Transverse colon (tissue), 3 donors: Measurements from ENCODE around the gene NANS.

ENCODE experiments used
- CTCF ChIP-seq, 5 experiments: fragments of 200-600 bp in 3 of 5; fragments of 450-650 bp in 2 of 5; sonication (generic) in 3 of 5; IDR thresholded peaks; 1 replicate in 2 of 5; 2 replicates in 3 of 5; pipeline ENCODE4 v1.5.1; 2016 to 2017; ENCODE audit warnings: antibody characterized with exemption in 5 of 5, inconsistent platforms in 3 of 5, mild to moderate bottlenecking in 2 of 5, moderate library complexity in 1 of 5
- POLR2A ChIP-seq: fragments of 450-650 bp; IDR thresholded peaks from one replicate; pipeline ENCODE4 v1.6.1; 2016; ENCODE audit warnings: antibody characterized with exemption, mild to moderate bottlenecking, moderate library complexity

- TF ChIP-seq POLR2A (no peak), CTCF (IDR thresholded peaks at IDR 0.05) (peak in 1 of 5 experiments; percentile 14)
Measured at GRCh38 chr9:98067184-98067583, 10.7 kb downstream of the NANS start.
